PC-3 (cell line): ENCODE results near the gene AGBL1. TPM values are rescaled to one million over a fixed set of nuclear protein-coding genes. Genes with fewer than 3 reads are reported as not detected.

Experiments
- ATAC-seq: fragments of 200-7000 bp; cut with Tn5 transposase; 2 replicates; pipeline ENCODE4 v1.9.1; 2020; ENCODE audit warnings: mild to moderate bottlenecking, moderate library complexity
- BruUV-seq: library from RNA; stranded (reverse); fragments of 400-500 nt; replicated peaks from 2 replicates; lab custom pipeline; 2021; lab: Mats Ljungman, UMichigan
- CTCF ChIA-PET: fragments of 300-600 bp; sonication (Branson Sonifier 250); formaldehyde crosslinking; loops from one replicate; lab custom pipeline; 2022; ENCODE audit warnings: antibody characterized with exemption; lab: Charles Lee
- POLR2A ChIA-PET: fragments of 300-600 bp; sonication (Branson Sonifier 250); formaldehyde crosslinking; loops from one replicate; lab custom pipeline; 2022; ENCODE audit warnings: antibody characterized with exemption; ENCODE audit not compliant: unreplicated experiment; lab: Charles Lee
- DNase-seq: peaks from one replicate; pipeline ENCODE4 v3.0.0-alpha.2; 2015
- H2AFZ ChIP-seq: fragments of 300-600 bp; sonication (generic); 2 replicates; pipeline ENCODE4 v1.6.0; 2016; ENCODE audit warnings: antibody characterized with exemption, low read length
- H3F3A ChIP-seq: fragments of 300-600 bp; sonication (generic); one replicate; pipeline ENCODE4 v1.6.0; 2017; ENCODE audit warnings: antibody characterized with exemption, low read length, control low read depth, mild to moderate bottlenecking; ENCODE audit not compliant: unreplicated experiment
- H3K27ac ChIP-seq: fragments of 300-600 bp; sonication (generic); 2 replicates; pipeline ENCODE4 v1.5.1; 2016; ENCODE audit warnings: mild to moderate bottlenecking, low read length
- H3K27me3 ChIP-seq: fragments of 300-600 bp; sonication (generic); 2 replicates; pipeline ENCODE4 v1.6.1; 2016; ENCODE audit warnings: low read length, mixed read lengths
- H3K36me3 ChIP-seq: fragments of 300-600 bp; sonication (generic); 2 replicates; pipeline ENCODE4 v1.6.1; 2016; ENCODE audit warnings: low read depth, mixed run types, low read length, mixed read lengths
- H3K4me1 ChIP-seq: fragments of 300-600 bp; sonication (generic); 2 replicates; pipeline ENCODE4 v1.5.1; 2016; ENCODE audit warnings: low read length; ENCODE audit not compliant: insufficient read depth
- H3K4me2 ChIP-seq: fragments of 300-600 bp; sonication (generic); 2 replicates; pipeline ENCODE4 v1.6.0; 2016; ENCODE audit warnings: low read length
- H3K4me3 ChIP-seq: fragments of 300-600 bp; sonication (generic); 2 replicates; pipeline ENCODE4 v1.5.1; 2016; ENCODE audit warnings: mild to moderate bottlenecking, low read length, mixed read lengths
- H3K79me2 ChIP-seq: fragments of 300-600 bp; sonication (generic); 2 replicates; pipeline ENCODE4 v1.6.1; 2017; ENCODE audit warnings: low read length, mixed read lengths
- H3K9ac ChIP-seq: fragments of 300-600 bp; sonication (generic); 2 replicates; pipeline ENCODE4 v1.6.0; 2016; ENCODE audit warnings: mild to moderate bottlenecking, low read length
- H3K9me2 ChIP-seq: fragments of 300-600 bp; sonication (generic); replicated peaks from 2 replicates; pipeline ENCODE4 v1.6.1; 2016; ENCODE audit warnings: mixed run types, low read length, mixed read lengths
- H3K9me3 ChIP-seq: fragments of 300-600 bp; sonication (generic); 2 replicates; pipeline ENCODE4 v1.6.1; 2016; ENCODE audit warnings: low read length, mixed read lengths
- H4K20me1 ChIP-seq: fragments of 300-600 bp; sonication (generic); 2 replicates; pipeline ENCODE4 v1.6.1; 2016; ENCODE audit warnings: low read length, mixed read lengths
- CTCF ChIP-seq: fragments of 300-600 bp; sonication (generic); conservative IDR thresholded peaks from 2 replicates; pipeline ENCODE4 v1.5.1; 2017; ENCODE audit warnings: antibody characterized with exemption, low read depth, mild to moderate bottlenecking, low read length
- EZH2 ChIP-seq: fragments of 300-600 bp; sonication (generic); IDR thresholded peaks from one replicate; pipeline ENCODE4 v1.6.1; 2017; ENCODE audit warnings: antibody characterized with exemption, mild to moderate bottlenecking, low read length; ENCODE audit not compliant: unreplicated experiment
- EZH2phosphoT487 ChIP-seq: fragments of 300-600 bp; sonication (generic); IDR thresholded peaks from 2 replicates; pipeline ENCODE4 v1.6.1; 2018; ENCODE audit warnings: mild to moderate bottlenecking, antibody characterized with exemption, low read length, borderline replicate concordance
- intact Hi-C: fragments of 100-400 bp; cut with micrococcal nuclease; formaldehyde crosslinking; loops from 2 replicates; pipeline ENCODE4 v1.9.0; 2023
- total RNA-seq: library from RNA; depleted of rRNA; stranded (reverse); fragments of >200 nt; gene quantifications from 2 replicates; pipeline ENCODE4 v1.2.3, GENCODE V29; 2014

Gene AGBL1
- total RNA-seq, 1 experiment from 2014 or later, result not detected

DNA sequence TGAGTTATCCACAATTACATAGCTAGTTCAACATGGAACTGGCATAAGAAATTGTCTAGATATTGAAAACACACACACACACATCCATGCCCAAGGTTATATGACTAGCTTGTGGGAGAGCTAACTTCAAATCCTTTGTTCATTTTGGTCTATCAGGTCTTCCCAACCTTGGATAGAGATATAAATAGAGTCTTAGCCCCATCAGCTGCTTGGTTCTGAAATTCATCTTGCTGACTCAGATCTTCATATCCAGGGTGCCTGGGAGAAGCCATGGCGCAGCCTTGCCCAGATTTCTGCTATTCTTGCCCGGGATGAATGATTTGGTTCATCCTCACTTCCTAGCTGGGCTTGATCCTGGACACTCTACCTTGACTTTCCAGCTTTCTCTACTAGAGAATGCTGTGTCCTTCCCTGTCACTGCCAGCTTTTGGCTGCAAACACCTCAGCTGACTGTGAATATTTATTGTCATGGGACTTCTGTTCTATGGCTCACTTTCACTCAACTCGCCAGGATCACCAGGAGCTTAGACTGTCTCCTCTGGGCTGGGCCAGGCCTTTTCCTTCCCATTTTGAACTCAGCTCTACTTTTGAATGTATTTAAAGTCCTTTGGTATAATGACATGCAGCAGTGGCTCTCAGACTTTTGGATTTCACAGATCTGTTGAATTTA, 324.4 kb downstream of the AGBL1 start:
- POLR2A ChIA-PET, result no interaction called here
- BruUV-seq, result no TSS peak
- CTCF ChIA-PET, result no interaction called here

GRCh38 chr15:86408261-86408660, 328.6 kb downstream of the AGBL1 start:
- BruUV-seq, result no TSS peak
- no peaks in the 10 kb centered on the region for H4K20me1 ChIP-seq
- no peaks in the 10 kb centered on the region for H3K9me3 ChIP-seq
- ChIA-PET CTCF (no interaction called here), POLR2A (no interaction called here)
- no peak overlapping the region for H3K4me3 ChIP-seq
- TF ChIP-seq EZH2 (no peak), EZH2phosphoT487 (no peak), CTCF (no peak)
- intact Hi-C loops, result no loop called here
- no peaks in the 10 kb centered on the region for H3K79me2 ChIP-seq
- no peak overlapping the region for H3K4me2 ChIP-seq
- H3K9ac ChIP-seq, result no peak overlapping the region
- H3K27ac ChIP-seq, result no peak overlapping the region
- no peaks in the 10 kb centered on the region for H3K4me1 ChIP-seq
- H3K27me3 ChIP-seq, result no peaks in the 10 kb centered on the region
- no peaks in the 10 kb centered on the region for H3F3A ChIP-seq
- DNase-seq (no peak), ATAC-seq (no peak)
- no peak overlapping the region for H2AFZ ChIP-seq
- no peaks in the 10 kb centered on the region for H3K9me2 ChIP-seq
- H3K36me3 ChIP-seq, result no peaks in the 10 kb centered on the region

More for the DNA sequence above, 324.4 kb downstream of the AGBL1 start:
- TF ChIP-seq EZH2 (no peak), EZH2phosphoT487 (no peak), CTCF (no peak)
- Histone ChIP-seq H4K20me1 (no peaks in the 10 kb centered on the region), H3K27me3 (no peaks in the 10 kb centered on the region), H3K4me3 (no peak overlapping the region), H3K79me2 (no peaks in the 10 kb centered on the region), H3F3A (no peaks in the 10 kb centered on the region), H3K4me2 (no peak overlapping the region), H2AFZ (no peak overlapping the region), H3K9me3 (no peaks in the 10 kb centered on the region), H3K36me3 (no peaks in the 10 kb centered on the region; the same call in 1 of the 2 replicates), H3K9me2 (no peaks in the 10 kb centered on the region), H3K27ac (no peak overlapping the region), H3K4me1 (no peaks in the 10 kb centered on the region), H3K9ac (no peak overlapping the region)
- intact Hi-C loops, result no loop called here
- ATAC-seq, result no peak
- DNase-seq, result no peak

DNA sequence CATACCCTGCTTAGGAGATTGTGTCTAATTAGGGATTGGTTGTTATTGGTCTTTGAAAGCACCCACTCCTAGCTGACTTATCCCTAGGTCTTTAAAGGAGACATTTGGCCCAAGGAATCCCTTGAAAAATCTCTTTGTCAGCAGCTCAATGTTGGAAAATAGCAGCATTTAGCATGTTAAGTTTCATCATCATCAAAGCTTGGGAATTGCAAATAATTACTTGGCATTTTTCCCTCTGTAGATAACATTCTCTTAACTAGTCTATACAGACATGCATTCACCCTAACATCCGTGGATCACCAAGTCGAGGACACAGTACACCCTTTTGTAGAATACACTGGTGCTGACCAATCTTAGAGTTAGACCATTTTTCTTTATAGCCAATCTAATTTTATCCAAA, 332.2 kb downstream of the AGBL1 start:
- POLR2A ChIA-PET, result no interaction called here
- peaks cover 6% of the 10 kb centered on the region; the same call in 1 of the 2 replicates for H3K9me3 ChIP-seq
- TF ChIP-seq EZH2phosphoT487, result no peak
- no peak for TF ChIP-seq CTCF
- no peak for TF ChIP-seq EZH2
- H3K79me2 ChIP-seq, result no peaks in the 10 kb centered on the region
- no peaks in the 10 kb centered on the region for H3K27me3 ChIP-seq
- no peaks in the 10 kb centered on the region for H3K9me2 ChIP-seq
- no peak overlapping the region for H2AFZ ChIP-seq
- no peak for DNase-seq
- H3F3A ChIP-seq, result no peaks in the 10 kb centered on the region
- no peaks in the 10 kb centered on the region for H3K4me1 ChIP-seq
- no peak for ATAC-seq
- H3K36me3 ChIP-seq, result no peaks in the 10 kb centered on the region
- BruUV-seq, result no TSS peak
- H3K4me3 ChIP-seq, result no peak overlapping the region
- intact Hi-C loops, result no loop called here
- no peaks in the 10 kb centered on the region for H4K20me1 ChIP-seq
- CTCF ChIA-PET, result no interaction called here
- no peak overlapping the region for H3K9ac ChIP-seq
- H3K4me2 ChIP-seq, result no peak overlapping the region
- H3K27ac ChIP-seq, result no peak overlapping the region
